HUES64 (cell line): ENCODE measurements around the gene CDK11B.
A peak's percentile ranks its signal among the peaks of the same experiment; 100 is the strongest.
"Not testable (repeated sequence)": the region's sequence is repeated elsewhere in the genome, so short reads cannot be mapped to it uniquely, and the experiment has no call there.

Experiments
- H3K27ac ChIP-seq: 2 replicates; pipeline ENCODE4 v1.7.0; 2013; ENCODE audit warnings: low read depth, low read length, inconsistent platforms
- H3K27me3 ChIP-seq: 2 replicates; pipeline ENCODE4 v1.6.1; 2013; ENCODE audit warnings: mild to moderate bottlenecking, low read length; ENCODE audit not compliant: insufficient read depth
- H3K36me3 ChIP-seq: 2 replicates; pipeline ENCODE4 v1.6.1; 2013; ENCODE audit warnings: mild to moderate bottlenecking, low read length; ENCODE audit not compliant: insufficient read depth
- H3K4me1 ChIP-seq: 2 replicates; pipeline ENCODE4 v1.6.1; 2013; ENCODE audit warnings: mild to moderate bottlenecking, low read length, moderate library complexity; ENCODE audit not compliant: insufficient read depth
- H3K4me3 ChIP-seq: 2 replicates; pipeline ENCODE4 v1.5.1; 2013; ENCODE audit warnings: mild to moderate bottlenecking, low read length, moderate library complexity
- H3K9ac ChIP-seq: 2 replicates; pipeline ENCODE4 v1.6.1; 2013; ENCODE audit warnings: mild to moderate bottlenecking, low read depth, low read length
- H3K9me3 ChIP-seq: 2 replicates; pipeline ENCODE4 v1.6.1; 2013; ENCODE audit warnings: low read depth, low read length; ENCODE audit not compliant: insufficient read depth
- WGBS: fragments of 150-250, 120-280 bp; methylation state at CpG from one replicate; pipeline ENCODE4 v1.1.7; 2013; ENCODE audit warnings: missing lambda C conversion rate; 5-methylcytosine and 5-hydroxymethylcytosine counted together

CDK11B gene

DNA sequence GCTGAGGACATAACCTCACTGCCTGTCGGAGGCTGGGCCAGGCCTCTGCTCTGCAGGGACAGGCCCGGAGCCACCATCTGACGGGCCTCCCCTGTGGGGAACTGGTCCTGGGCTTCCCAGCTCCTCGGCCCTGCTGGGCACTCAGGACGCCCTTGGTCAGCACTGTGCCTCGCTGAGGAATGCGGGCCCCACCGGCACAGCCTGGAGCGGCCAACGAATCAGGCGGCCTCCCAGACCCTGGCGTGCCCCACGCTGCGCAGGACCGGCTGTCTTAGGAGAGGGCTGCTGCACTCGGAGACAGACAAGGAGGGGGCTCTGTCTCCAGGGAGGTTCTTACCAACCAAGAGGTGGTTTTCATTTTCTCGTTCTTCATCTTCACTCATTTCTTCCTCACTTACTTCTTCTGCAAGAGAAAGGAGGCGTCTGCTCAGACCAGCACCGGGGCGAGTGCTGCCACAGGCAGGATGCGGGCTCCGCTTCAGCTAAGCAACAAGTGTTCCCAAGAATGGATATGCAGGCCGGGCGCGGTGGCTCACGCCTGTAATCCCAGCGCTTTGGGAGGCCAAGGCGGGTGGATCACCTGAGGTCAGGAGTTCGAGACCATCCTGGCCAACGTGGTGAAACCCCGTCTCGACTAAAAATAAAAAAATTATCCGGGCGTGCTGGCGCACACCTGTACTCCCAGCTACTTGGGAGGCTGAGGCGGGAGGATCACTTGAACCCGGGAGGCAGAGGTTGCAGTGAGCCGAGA is 17.9 kb downstream of the CDK11B start:
- H3K27ac ChIP-seq = not testable (repeated sequence)

DNA sequence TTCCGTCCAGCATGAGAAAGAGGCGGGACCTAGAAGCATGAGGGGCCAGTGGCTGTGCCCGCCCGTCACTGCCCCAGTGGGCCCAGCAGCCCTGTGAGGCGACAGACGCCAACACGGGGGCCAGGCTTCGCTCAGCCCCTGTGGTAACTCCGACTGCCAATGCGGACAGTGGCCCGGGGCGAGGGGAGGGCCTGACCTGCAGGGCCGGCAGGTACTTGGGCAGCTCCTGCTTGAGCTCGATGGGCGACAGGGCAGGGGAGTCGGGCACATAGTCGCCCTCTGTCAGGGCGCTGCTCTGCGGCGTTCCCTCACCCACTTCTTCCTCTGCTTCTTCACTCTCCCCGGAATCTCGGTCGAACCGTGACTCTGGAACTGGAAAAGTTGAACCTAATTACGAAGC is 18.7 kb downstream of the CDK11B start:
- not testable (repeated sequence) for H3K27ac ChIP-seq, H3K4me3 ChIP-seq, H3K9me3 ChIP-seq, H3K27me3 ChIP-seq, H3K4me1 ChIP-seq, H3K9ac ChIP-seq
- 93% methylated on average over 15 of the region's 25 CpGs for WGBS
- H3K36me3 ChIP-seq = peaks cover 14% of the 10 kb centered on the region

More for the DNA sequence above, 17.9 kb downstream of the CDK11B start:
- not testable (repeated sequence) for H3K4me1 ChIP-seq, H3K9ac ChIP-seq, H3K27me3 ChIP-seq, H3K4me3 ChIP-seq, H3K9me3 ChIP-seq
- 97% methylated on average over 25 of the region's 38 CpGs for WGBS
- H3K36me3 ChIP-seq = peaks cover 14% of the 10 kb centered on the region

DNA sequence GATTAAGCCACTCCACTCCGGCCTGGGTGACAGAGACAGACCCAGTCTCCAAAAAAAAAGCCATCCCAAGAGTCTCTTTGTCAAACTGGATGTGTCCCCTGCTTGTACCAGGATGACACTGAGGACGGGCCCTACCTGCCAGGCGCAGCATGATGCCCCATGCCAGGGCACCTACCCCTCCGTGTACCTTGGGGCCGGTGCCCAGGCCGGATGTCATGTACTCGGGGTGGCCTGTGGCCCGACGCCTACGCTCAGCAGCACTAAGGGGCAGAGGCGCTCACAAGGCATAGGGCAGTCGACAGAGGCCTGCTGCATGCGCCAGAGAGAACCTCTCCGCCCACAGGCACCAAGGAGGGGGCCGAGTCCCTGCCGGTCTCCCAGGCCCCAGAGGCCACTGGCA is 19.4 kb downstream of the CDK11B start:
- not testable (repeated sequence) for H3K4me3 ChIP-seq, H3K4me1 ChIP-seq, H3K27ac ChIP-seq, H3K9me3 ChIP-seq, H3K27me3 ChIP-seq, H3K9ac ChIP-seq
- 97% methylated on average over 16 of the region's 16 CpGs for whole genome bisulfite sequencing
- H3K36me3 ChIP-seq = peaks cover 14% of the 10 kb centered on the region

DNA sequence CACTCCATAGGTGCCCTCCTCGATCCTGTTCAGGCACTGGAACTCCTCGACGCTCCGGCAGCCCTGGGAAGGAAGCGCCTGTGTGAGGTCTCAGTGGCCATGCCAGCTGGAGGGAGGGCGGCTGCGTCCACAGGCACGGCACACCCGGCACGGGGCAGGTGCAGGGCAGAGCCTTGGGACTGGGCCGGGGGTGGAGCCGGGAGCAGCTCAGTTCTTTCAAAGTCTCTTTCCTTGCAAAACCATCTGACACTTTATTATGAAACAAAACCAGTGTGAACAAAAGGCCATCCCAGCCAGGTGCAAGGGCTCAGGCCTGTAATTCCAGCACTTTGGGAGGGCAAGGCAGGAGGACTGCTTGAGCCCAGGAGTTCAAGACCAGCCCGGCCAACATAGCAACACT is 20.3 kb downstream of the CDK11B start:
- peaks cover 14% of the 10 kb centered on the region for H3K36me3 ChIP-seq
- not testable (repeated sequence) for H3K9me3 ChIP-seq, H3K27me3 ChIP-seq, H3K27ac ChIP-seq, H3K4me3 ChIP-seq, H3K4me1 ChIP-seq, H3K9ac ChIP-seq
- WGBS = 90% methylated on average over 8 of the region's 13 CpGs

DNA sequence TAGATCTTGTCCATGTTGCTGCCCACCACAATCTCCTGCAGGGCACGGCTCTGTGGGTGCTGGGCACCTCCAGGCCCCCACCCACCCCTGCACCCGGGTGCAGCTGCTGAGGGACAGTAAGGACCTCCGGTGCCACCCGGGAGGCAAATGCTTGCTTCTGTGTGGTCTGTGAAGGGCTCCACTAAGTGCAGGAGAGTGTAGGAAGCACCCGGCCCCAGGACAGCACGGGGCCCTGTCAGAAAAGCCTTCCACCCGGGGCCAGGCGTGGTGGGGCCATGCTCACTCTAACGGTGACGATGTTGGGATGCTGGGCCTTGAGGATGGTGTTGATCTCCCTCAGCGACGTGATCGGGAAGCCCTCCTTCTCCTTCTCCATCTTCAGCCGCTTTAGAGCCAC is 21.3 kb downstream of the CDK11B start:
- not testable (repeated sequence) for H3K9me3 ChIP-seq, H3K9ac ChIP-seq, H3K4me3 ChIP-seq, H3K27ac ChIP-seq, H3K27me3 ChIP-seq, H3K4me1 ChIP-seq
- WGBS = 97% methylated on average over 13 of the region's 14 CpGs
- H3K36me3 ChIP-seq = peaks cover 14% of the 10 kb centered on the region

DNA sequence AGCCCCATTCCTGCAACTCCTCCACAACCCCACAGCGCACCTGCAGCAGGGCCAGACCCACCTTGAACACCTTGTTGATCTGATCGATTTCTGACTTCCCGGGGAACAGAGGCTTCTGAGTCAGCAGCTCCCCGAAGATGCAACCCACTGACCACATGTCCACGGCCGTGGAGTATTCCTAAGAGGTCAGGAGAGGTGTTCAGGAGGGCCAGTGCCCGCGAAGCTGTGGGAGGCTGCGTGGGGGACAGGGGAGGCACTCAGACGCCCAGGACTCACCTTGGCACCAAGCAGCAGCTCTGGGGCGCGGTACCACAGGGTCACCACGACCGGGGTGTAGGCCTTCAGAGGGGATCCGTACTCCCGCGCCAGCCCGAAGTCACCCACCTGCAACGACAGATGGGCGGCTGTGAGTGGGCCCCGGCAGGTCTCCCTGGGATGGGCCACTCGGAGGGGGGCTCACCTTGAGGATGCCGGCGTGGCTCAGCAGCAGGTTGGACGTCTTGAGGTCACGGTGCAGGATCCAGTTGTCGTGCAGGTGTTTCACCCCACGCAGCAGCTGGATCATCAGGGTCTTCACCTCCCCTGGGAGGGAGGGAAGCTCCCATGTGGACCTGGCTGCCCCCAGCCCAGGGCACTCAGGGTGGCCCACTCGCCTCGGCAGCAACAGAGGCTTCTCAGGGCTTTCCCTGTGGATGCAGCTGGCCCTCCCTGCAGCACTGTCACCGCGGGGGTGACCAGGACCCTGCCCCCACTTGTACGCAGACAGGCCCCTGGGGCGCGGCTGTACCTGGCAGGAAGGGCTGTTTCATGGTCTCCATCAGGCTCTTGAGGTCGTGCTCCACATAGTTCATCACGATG is 22.0 kb downstream of the CDK11B start:
- H3K4me3 ChIP-seq, H3K27me3 ChIP-seq, H3K9ac ChIP-seq, H3K9me3 ChIP-seq, H3K4me1 ChIP-seq, H3K27ac ChIP-seq: not testable (repeated sequence)
- peaks cover 14% of the 10 kb centered on the region for H3K36me3 ChIP-seq
- WGBS = 97% methylated on average over 37 of the region's 37 CpGs

DNA sequence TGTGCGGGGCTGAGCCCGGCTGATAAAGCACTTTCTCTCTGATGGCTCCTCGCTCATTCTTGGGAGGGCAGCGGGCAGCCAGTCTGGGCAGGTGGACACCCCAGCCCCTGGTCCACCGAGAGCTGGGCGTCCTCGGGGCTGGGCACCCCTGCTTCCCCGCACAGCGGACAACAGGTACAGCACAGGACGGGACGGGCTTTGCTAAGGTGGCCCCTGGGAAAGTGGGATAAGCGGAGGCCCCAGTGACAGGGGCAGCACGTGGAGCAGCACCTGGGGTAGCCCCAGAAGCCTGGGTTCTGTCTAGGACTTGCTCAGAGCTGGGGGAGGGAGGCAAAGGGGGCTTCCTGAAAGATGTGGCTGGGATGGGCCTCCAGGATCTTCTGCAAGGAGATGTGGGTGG is 24.2 kb downstream of the CDK11B start:
- not testable (repeated sequence) for H3K4me3 ChIP-seq, H3K4me1 ChIP-seq, H3K27ac ChIP-seq, H3K9ac ChIP-seq, H3K9me3 ChIP-seq
- peaks cover 22% of the 10 kb centered on the region for H3K27me3 ChIP-seq
- H3K36me3 ChIP-seq = peaks cover 14% of the 10 kb centered on the region
- 92% methylated on average over 9 of the region's 13 CpGs for WGBS

DNA sequence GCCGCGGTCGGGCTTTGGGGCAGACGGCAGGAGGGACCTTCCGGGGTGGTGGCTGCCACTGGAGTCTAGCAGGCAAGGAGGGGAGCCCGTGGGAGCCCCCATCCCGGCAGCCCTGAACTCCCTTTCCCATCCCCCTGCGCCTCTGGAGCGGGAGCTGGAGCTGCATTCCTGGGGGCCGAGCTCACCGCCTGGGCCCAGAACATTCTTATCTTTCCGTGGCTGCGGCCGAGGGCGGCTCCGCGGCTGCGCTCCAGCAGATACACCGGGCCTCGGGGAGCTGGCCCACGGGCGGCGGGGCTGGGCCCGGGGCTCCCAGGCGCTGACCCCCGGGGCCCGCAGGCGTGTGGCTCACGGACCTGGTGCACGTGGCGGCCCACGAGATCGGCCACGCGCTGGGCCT is 25.4 kb downstream of the CDK11B start:
- Histone ChIP-seq H3K27me3 (peaks cover 22% of the 10 kb centered on the region), H3K36me3 (peaks cover 14% of the 10 kb centered on the region)
- H3K4me1 ChIP-seq, H3K9ac ChIP-seq, H3K27ac ChIP-seq, H3K9me3 ChIP-seq, H3K4me3 ChIP-seq: not testable (repeated sequence)
- WGBS = no CpG with 5 or more reads among the region's 35 CpGs

DNA sequence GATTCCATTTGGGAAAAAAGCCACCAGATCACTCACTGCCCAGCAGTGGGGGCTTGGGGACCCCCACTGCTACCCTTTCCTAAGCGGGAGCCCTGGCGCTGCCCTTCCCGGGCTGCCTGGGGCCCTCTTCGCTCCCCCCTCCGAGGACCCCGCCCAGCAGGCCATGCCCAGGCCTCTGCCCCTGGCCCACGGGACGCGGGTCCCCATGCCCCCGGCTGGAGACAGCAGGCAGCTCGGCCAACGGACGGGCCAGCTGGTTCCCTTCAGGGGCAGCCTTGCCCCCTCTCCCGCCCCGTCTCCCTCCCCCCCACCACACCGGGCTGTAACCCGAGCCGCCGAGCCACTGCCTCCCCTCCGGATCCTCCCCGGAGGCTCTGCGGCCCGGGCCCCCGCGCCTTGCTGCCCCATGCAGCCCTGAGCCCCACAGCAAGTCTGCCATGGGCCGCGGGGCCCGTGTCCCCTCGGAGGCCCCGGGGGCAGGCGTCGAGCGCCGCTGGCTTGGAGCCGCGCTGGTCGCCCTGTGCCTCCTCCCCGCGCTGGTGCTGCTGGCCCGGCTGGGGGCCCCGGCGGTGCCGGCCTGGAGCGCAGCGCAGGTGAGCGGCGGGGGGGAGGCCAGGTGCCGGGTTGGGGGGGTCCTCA is 26.9 kb downstream of the CDK11B start, which contains the start of gene MMP23B:
Gene MMP23B, plus strand, starts transcription at position 392 of the 639 bp plus-strand sequence. Its CDS starts 46 bp downstream, at position 438.
- no peak within 1 kb of the TSS; the same call in 1 of the 2 replicates for H3K9ac ChIP-seq
- H3K36me3 ChIP-seq = peaks cover 7% of the 10 kb centered on the region; the same call in 1 of the 2 replicates
- H3K4me3 ChIP-seq = peak within 1 kb of the TSS; percentile 49
- 2% methylated on average over 47 of the region's 48 CpGs for WGBS
- H3K9me3 ChIP-seq = no peaks in the 10 kb centered on the region
- H3K27ac ChIP-seq = no peak within 1 kb of the TSS
- H3K27me3 ChIP-seq = peaks cover 22% of the 10 kb centered on the region
- no peaks in the 10 kb centered on the region for H3K4me1 ChIP-seq

DNA sequence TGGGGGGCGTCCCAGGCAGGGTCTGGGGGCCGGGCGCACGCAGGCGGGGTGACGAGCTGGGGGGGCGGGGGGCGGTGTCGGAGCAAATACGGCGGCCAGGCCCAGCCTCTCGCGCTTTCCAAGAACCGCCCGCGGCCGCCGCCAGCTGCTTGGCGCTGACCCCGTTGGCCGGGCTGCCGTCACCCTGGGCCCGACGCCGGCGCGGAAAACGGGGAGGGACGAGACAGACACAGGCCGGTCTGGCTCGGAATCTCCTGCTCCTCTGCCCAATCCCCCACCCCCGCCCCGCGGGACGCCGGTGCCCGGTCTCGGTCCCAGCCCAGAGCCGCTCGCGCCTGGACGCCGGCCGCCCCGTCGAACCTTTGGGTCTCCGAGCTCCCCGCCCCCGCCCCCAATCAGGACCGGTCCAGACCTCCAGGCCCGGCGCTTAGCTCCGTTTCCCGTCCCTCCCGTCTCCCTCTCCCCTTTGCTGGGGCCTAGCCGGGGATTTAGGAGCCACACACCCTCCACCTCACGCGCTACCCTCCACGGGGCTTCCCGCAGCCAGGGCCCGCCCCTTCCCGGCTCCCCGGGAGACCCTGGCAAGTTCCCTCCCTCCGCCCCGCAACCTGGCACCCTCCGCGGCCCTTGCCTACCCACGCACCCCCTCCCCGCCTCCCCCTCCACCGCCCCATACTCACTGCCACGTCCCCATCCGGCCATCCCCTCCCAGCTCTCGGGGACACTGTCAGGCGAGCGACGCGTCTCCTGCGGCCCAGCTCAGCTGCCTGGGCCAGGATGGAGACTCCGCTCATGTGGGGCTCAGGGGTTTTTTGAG is 27.6 kb downstream of the CDK11B start:
- no peak overlapping the region; the same call in 1 of the 2 replicates for H3K9ac ChIP-seq
- no peaks in the 10 kb centered on the region for H3K9me3 ChIP-seq
- 14% methylated on average over 76 of the region's 79 CpGs for WGBS
- H3K4me1 ChIP-seq = no peaks in the 10 kb centered on the region
- no peaks in the 10 kb centered on the region for H3K36me3 ChIP-seq
- H3K27ac ChIP-seq = no peak overlapping the region
- H3K27me3 ChIP-seq = peaks cover 22% of the 10 kb centered on the region
- peak overlapping the region; percentile 49 for H3K4me3 ChIP-seq
